Measurements from ENCODE around the gene ADM2.
"Not testable (repeated sequence)": the region's sequence is repeated elsewhere in the genome, so short reads cannot be mapped to it uniquely, and the experiment has no call there.

Gene ADM2, protein sequence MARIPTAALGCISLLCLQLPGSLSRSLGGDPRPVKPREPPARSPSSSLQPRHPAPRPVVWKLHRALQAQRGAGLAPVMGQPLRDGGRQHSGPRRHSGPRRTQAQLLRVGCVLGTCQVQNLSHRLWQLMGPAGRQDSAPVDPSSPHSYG

DNA sequence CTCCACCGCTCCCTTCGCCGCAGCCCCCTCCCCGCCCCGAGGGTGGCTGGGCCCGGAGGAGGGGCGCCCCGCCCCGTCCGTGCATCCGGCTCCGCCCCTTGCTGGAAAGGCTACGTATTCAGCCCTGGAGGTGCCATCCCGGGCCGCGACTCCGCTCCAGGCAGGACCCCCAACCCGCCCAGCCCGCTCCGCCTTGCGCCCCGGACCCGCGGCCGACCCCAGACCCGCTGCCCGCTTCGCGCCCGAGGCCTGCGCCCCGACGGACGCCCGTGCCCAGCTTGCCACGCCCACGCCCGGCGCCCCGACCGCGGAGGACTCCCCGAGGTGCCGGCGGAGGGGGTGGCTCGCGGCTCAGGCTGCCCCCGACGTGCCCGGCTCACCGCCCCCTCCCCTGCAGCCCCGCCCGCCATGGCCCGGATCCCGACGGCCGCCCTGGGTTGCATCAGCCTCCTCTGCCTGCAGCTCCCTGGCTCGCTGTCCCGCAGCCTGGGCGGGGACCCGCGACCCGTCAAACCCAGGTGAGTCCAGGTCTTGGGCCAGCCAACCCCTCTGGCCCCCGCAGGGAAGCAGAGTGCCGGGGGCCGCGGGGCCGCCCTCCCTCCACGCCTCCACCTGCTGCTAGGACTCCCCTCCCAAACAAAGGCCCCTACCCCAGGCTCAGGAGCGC lies at the start of gene ADM2:
TSS of gene ADM2 (plus strand) at position 104 of the 667 bp plus-strand sequence. CDS start at position 409, 305 bp downstream.
- DNase-seq: no peak

DNA sequence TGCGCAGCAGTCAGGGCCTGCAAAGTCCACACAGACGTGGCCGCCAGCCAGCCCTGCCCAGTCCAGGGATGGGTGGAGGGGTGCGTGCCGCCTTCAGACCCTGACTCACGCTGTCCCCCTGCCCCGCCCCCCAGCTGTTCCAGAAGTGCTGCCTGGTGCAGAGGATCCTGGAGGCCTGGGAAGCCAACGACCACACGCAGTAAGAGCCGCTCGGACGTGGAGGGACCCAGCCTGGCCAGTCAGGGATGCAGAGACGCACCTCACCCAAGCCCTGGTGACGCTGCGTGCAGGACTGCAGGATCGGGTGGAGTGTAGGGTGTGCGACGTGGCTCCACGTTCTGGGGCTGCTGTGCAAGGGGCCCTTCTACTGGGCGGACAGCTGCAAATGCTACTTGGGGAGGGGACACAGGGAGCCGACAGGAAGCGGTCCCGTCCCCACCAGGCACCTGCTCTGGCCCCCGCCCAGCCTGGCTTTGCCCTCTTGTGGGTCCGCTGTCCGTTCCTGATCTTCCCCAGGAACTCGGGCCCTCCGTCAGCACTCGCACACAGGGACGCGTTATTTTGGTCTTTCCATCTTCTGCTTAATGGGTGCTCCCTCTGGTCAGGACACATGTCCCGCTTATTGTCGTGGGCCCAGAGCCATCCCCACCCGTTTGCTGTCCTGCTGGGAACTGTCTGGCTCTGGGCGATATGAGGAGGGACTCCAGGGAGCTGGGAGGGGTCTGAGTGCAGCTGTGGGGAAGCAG lies 49.0 kb upstream of the ADM2 start:
- DNase-seq: no peak

DNA sequence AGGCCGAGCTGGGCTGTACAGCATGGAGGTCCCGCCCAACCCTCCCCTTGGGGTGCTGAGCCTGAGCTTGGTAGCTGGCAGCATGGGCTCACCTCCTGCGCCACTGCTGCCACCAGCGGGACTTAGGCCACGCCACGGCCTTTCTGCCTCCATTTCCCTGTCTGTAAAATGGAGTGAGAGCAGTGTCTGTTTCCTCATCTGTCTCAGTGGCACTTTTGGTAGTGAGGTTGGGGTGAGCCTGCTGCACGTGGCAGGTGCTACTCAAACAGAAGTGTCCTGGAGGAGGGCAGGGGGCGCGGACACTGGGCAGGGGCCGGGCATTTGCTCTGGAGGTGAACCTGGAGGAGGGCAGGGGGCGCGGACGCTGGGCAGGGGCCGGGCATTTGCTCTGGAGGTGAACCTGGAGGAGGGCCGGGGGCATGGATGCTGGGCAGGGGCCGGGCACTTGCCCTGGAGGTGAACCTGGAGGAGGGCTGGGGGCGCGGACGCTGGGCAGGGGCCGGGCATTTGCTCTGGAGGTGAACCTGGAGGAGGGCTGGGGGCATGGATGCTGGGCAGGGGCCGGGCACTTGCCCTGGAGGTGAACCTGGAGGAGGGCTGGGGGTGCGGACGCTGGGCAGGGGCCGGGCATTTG lies 48.3 kb upstream of the ADM2 start:
- not testable (repeated sequence) for DNase-seq

DNA sequence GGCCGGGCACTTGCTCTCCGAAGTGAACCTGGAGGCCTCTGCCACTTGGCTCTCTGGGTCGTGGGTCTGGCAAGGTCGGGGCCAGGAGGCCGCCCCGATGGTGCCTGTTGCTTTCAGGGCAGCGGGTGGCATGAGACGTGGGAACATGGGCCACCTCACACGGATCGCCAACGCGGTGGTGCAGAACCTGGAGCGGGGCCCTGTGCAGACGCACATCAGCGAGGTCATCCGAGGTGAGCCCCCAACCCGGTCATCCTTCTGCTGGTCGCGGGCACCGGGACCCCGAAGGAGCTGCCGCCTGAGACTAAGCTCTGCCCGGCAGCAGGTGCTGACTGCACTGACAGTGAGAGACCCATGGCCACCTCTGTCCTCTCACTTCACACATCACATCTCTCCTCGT lies 46.5 kb upstream of the ADM2 start:
- DNase-seq: no peak

DNA sequence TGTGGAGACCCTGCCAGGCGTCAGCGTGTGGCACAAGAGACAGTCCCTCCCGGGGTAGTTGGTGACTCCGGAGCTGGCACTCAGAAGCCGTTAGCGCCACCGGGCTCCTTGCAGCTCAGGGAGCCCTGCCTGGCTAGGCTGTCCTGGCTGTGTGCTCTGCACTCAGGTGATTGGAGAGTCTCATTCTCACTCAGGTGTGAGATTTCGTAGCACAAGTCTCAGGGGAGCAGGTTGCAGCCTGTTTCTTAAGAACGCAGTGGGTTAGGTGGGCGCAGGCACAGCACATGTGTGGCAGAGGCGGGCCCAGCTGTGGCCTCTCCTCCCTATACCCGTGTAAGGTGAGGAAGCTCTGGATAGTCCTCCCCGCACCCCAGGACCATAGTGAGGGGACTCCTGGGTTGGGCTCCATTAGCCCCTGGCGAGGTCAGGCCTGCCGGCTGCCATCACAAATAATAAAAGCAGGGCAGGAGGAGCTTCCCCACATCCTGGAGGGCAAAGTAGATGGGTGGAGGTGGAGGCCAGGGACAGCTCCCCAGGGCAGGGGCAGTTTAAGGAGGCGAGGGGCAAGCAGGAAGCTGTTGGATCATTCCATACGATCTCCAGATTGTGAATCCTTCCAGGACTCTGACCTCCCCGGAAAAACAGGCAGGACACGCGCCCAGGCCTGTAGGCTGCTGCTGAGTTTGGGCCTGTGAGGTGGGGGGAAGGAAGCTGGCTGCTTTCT lies 45.9 kb upstream of the ADM2 start:
- DNase-seq: no peak

DNA sequence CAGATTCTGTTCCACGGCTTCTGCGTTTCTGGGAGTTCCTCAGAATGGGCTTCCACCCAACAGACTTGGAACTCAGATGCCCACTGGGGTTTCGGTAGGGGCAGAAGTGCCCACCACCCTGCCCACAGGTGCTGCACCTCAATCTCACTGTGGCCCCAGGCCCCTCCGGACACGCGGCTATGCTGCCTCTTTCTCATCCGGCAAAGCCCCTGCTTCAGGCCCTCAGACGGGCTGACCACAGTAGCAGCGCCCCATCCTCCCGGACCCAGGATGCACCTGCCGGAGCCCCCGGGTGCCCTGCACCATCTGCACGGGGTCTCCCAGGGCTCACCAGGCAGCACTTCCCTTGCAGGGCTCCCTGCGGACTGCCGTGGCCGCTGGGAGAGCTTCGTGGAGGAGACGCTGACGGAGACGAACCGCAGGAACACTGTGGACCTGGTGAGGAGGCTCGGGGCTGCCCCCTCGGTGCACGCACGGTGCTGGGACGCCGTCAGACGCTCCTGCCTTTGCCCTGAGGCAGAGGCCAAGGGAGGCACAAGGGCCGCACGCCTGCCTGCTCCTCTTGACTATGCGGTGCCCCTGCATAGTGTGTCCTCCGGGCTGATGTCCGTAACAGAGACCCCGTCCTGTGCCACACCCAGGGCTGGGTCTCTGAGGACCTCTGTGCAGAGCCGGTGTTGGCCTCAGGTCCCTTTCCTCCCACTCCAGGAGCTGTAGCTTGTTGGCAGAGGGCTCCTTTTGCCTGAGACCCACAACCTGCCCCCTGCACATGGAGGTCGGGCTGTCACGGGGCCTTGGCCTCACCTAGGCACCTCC lies 45.1 kb upstream of the ADM2 start:
- no peak for DNase-seq

DNA sequence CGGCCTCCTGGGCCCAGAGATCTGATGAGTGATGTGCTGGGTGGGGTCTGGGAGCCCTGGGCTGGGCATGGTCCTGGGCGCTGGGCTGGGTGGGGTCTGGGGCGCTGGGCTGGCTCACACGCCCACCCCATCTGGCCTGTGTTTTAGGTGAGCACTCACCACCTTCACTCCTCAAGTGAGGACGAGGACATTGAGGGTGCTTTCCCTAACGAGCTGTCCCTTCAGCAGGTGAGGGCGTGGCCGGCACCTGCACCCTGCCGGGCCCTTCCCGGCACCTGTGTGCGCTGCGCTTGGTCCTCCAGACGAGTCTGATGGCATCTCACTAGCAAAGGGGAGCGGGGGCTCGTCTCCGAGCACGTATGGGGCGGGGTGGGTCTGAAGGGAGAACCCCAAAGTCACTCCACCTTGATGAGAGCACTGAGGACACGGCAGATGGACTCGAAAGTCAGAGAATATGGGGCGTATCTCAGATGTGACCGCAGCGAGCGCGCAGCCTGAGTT lies 44.5 kb upstream of the ADM2 start:
- no peak for DNase-seq

DNA sequence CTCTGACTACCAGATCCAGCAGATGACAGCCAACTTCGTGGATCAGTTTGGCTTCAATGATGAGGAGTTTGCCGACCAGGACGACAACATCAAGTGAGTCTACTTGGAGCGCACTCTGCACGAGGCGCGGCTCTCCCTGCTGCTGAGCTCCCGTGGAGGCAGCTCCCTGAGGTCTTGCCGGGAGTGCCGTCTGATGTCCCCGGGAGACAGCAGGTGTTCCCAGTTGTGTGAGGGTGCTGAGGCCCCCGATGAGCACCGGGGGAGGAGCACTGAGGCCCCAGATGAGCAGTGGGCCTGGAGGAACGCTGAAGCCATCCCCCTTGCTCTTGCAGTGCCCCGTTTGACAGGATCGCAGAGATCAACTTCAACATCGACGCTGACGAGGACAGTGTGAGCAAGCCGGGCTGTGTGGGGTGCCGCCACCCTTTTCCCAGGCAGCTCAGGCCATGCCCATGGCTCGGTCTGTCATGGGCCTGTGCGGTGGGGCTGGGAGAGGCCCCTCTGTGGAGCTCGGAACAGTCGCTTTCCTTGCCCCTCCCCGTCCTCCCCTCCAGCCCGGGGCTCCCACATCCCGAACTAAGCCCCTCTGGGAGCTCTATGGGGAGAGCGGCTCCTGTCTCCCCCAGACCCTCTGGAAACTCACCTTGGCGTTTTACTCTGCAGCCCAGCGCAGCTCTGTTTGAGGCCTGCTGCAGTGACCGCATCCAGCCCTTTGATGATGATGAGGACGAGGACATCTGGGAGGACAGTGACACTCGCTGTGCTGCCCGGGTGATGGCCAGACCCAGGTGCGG lies 43.6 kb upstream of the ADM2 start:
- no peak for DNase-seq

DNA sequence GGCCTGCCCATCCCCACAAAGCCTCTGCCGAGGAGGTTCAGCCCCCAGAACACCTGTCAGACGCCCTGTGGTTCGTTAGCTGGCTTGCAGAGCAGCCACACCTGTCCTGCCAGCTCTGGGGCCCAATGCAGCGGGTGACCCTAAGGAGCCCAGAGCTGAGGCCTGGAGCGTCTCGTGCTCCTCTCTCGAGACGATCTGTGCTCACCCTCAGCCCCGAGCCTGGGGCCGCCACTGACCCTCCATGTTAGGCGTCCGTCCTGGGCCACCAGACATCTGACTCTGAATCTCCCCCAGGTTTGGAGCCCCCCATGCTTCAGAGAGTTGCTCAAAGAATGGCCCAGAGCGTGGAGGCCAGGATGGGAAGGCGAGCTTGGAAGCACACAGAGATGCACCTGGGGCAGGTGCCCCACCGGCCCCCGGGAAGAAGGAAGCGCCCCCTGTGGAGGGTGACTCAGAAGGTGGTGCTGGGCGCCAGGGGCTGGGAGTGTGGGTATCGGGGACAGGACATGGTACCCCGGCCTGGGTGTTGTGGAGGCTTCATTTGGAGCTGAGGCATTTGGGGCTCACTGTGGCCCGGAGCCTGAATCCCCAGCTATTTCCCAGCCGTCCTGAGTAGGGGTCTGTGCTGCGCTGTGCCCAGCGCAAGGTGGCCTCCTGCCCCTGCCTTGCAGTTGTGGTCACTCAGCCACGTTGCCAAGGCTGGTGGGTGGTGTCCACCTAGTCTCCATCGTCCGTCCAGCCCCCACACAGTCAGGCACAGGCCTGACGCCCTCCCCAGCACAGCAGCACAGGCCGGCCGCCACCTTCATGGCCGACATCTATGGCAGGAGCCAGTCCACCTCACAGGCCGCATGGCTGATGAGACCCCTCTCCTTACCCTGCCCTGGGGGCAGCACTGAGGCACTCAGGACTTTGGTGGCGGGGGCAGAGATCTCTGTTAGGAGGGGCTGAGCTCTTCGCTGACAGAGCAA lies 42.8 kb upstream of the ADM2 start:
- no peak for DNase-seq

DNA sequence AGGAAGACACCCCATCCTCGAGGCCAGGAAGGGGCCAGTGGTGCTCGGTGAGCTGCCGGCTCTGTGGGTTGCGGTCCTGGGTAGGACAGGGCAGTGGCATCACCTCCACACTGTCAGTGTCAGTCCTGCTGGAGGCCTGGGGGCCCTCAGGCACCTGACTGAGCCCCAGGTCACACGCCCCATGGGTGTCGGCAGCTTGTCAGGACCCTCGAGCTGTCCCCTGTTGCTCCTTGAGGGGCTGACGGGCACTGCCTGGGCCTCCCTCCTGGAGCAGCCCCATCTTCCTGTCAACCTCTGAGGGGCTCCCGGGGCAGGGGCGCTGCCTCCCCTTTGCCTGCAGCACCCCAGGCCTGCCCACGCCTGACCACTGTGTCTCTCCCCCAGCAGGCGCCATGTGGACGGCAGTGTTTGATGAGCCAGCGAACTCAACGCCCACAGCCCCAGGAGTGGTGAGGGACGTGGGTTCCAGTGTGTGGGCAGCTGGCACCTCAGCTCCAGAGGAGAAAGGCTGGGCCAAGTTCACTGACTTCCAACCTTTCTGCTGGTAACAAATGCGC lies 42.0 kb upstream of the ADM2 start:
- DNase-seq: no peak

DNA sequence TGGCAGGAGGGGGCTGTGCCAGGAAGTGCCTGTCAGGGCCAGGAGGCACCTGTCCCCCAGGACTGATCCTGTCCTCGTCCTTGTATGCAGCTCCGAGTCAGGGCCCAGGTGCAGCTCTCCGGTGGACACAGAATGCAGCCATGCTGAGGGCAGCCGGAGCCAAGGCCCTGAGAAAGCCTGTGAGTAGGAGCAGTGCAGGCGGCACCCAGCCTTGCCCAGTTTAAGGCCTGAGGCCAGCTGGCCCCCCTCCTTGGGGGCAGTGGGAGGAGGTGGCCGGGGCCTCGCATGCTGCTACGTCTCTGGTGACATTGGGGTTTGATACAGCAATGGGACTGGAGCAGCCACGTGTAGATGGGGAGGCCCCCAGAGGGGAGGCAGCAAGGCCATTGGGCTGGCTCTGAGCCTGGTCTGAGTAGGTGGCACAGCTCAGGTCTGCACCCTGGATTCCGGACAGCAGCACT lies 41.4 kb upstream of the ADM2 start:
- DNase-seq: no peak

DNA sequence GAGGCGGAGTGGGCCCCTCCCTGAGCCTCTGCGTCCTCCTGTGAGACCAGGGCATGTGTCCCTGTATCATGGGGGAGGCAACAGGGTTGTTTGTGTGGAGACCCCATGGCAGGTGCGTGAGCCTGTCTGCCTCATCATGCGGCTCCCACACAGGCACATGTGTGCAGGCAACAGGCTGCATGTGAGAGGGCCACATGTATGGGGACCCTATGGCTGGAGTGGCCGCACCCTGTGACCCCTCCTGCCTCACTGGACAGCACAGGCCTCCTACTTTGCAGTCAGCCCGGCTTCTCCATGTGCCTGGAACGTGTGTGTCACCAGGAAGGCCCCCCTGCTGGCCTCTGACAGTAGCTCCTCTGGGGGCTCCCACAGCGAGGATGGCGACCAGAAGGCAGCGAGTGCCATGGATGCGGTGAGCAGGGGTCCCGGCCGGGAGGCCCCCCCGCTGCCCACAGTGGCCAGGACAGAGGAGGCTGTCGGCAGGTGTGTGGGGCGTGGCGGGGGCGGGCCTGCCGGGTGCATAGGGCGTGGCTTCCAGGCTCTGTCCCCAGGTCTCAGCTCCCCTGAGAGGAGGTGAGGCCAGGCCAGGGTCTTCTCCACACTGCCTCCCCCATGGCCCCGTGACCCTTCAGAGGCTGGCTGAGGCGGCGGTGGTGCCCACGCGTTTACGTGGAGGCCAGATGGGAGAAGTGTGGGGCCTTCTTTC lies 40.6 kb upstream of the ADM2 start:
- no peak for DNase-seq

DNA sequence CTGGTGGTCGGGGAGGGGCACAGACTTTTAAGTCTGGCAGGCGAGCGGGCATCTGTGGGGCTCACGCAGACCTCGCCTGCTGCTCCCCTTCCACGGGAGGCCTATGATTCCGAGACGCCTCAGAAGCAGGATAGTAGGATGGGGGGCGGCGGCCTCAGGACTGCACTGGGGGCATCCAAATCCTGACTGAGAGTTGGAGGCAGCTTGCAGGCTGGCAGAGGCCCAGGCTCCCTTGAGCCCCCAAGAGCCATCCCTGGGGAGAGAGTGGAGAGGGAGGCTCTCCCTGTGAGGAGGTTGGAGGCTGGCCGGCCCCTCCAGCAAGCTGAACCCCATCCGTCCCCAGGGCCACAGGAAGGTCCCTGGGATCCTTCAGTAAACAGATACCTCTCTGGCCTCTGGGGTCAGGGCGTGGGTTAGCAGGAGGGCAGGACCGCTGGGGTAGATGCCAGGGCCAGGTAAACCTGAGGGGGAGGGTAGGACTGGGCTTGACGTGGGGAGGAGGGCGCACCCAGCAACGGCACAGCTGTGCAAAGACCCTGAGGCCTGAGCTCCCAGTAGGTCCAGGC lies 39.8 kb upstream of the ADM2 start:
- no peak for DNase-seq

DNA sequence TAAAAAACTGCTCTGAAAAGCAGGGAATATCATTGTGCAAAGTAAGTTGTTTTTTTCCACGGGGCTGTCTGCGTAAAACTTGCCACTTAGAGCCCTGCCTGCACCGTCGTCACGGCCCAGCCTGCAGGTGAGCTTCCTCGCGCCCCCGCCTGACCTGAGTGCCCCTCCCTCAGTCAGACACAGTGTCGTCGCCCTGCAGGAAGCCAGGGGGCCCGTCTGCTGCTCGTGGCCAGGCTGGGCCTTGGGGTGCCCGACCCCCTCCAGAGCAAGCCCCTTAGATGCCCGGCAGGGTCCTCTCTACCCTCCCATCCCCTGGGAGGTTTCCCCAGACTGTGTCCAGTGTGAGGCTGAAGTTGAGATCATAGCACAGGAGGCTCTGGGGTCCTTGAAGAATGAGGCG lies 38.1 kb upstream of the ADM2 start:
- no peak for DNase-seq

DNA sequence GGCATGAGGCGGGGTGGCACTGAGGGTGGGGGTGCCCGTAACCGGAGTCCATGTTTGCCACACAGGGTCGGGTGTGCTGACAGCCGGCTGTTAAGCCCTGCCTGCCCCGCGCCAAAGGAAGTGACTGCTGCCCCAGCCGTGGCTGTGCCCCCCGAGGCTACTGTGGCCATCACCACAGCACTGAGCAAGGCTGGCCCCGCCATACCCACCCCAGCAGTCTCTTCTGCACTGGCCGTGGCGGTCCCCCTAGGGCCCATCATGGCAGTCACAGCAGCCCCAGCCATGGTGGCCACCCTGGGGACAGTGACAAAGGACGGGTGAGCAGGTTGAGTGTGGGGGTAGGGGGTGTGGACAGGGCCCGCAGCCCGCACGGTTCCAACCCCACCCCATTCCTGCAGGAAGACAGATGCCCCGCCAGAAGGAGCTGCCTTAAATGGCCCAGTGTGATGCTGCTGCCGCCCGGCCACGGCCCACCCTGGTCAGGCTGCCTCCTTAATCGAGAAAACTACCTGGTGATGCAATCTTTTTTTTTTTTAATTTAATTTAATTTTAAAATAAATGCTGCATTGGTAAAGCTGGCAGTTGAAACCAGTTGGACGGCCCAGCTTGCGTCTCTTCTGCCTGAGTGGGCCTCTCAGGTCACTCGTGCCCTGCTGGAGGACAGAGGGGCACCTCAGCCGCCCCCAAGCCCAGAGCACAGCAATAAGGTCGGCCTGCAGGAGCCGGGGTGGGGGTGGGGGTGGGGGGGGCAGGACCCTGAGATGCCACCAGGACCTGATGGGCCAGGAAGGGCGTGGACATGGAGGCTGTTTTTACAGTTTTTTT lies 37.3 kb upstream of the ADM2 start:
- DNase-seq: no peak

DNA sequence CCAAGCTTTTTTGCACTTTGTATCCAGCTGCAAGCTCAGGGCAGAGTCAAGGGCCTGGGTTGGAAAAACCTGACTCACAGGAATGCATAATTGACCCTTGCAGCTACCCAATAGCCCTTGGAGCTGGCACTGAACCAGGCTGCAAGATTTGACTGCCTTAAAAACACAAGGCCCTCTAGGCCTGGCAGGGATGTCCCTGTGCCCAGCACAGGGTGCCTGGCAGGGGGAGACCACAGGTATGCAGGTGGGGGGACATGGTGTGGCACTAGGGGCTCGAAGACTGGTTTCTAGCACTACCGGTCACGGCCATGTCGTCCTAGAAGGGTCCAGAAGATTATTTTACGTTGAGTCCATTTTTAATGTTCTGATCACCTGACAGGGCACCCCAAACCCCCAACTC lies 36.7 kb upstream of the ADM2 start:
- DNase-seq: no peak

DNA sequence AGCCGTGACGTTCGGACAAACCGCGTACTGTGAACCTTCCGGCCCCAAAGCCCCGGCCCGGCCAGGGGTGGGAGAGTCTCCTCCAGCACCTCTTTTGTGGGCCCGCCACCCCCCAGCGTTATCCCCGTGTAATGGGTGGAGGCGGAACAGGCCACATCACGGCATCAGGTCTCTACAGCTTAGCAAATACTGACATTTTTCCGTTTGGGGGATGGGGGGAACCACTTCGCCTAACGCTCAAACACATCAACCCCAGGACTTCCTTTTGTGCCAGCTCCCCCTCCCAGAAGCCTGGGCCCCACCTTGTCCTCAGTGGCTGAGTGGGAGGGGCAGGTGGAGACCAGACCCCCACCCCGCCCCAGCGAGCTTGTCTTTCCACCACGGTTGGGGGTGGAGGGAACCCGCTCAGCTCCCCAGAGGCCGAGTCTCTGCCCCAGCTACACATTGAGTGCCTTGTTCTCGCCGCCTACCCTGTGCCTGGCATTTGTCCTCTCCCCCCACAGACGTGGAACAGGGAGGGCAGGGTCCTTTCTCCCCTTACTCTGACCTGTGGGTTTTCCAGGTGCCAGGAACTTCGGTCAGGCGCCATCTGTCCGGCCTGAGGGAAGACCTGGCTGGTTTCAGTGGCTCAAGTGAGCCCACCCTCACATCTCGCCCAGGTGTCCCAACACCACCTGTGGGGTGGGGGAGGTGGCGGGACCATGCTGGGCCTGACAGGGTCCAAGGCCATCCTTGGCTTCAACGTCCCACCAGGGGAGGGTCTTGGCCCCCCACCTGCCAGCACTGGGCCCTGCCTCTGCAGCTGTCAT lies 36.1 kb upstream of the ADM2 start:
- no peak for DNase-seq
